NCI-H460 (cell line): ENCODE measurements around the gene ACAD10. TPM values are rescaled to one million over a fixed set of nuclear protein-coding genes. Genes with fewer than 3 reads are reported as not detected.
"Not testable (repeated sequence)": the region's sequence is repeated elsewhere in the genome, so short reads cannot be mapped to it uniquely, and the experiment has no call there.

Experiments
- DNase-seq: peaks from one replicate; pipeline ENCODE4 v3.0.0-alpha.2; 2016; ENCODE audit warnings: low read depth; ENCODE audit errors: extremely low read depth
- total RNA-seq: library from RNA; depleted of rRNA; stranded (reverse); fragments of >200 nt; shearing (Covaris generic); gene quantifications from 2 replicates; pipeline ENCODE4 v1.2.3, GENCODE V29; 2014

ACAD10 gene
- total RNA-seq, 1 experiment from 2014 or later: 19.0 TPM

- no peak for DNase-seq
Observed at GRCh38 chr12:111686574-111687105, 787 bp downstream of the ACAD10 start.

DNA sequence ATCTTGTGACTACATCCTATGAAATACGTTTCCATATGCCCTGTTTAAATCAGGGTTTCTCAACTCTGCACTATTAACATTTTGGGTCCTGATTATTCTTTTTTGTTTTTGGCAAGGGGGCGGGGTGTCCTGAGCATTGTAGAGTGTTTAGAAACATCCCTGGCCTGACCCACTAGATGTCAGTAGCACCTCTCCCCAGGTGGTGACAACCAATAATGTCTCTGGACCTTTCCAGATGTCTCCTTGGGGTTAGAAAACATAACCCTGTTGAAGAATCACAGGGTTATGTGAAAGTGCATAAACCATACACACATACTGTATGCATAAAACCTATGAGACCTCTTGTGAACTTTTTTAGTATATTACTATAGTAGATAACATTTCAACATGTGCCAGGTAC lies 1.4 kb downstream of the ACAD10 start:
- no peak for DNase-seq

- DNase-seq: no peak
Observed at GRCh38 chr12:111687952-111688351, 2.1 kb downstream of the ACAD10 start.

DNA sequence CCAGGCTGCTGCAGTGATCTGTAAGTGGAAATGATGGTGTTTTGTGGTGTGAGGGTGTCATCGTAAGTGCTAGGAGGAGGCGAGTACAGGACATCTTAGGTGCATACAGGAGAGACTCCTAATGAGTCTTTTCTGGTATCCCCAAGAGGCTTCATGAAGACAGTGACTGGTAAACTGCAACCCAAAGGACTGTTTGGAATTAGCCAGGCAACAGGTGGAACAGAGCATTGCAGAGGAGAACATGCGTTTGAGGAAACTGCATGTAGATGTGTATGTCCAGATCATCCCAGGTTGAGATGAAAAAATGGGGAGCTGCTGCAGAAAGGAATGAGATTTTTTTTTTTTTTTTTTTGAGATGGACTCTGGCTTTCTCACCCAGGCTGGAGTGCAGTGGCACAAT lies 5.4 kb downstream of the ACAD10 start:
- DNase-seq: no peak

- DNase-seq: no peak
Observed at GRCh38 chr12:111692575-111693210, 6.8 kb downstream of the ACAD10 start.

DNA sequence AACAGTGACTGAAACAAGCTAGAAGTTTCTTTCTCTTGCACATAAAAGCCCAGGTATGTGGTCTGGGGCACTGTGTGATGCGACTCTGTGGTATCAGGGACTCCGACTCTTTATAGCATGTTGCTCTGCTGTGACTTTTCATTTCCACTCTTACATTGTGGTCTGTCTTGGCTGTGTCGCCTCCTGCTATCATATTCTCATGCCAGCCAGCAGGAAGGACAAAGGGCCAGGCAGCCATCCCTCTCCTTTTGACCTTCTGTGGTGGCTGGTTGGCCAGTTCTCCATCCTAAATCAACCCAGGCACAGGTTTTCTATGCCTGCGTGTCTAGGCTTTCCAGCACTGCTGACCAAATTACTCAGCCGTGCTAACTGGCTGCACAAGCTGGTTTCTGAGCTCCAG lies 8.0 kb downstream of the ACAD10 start:
- DNase-seq: no peak

DNA sequence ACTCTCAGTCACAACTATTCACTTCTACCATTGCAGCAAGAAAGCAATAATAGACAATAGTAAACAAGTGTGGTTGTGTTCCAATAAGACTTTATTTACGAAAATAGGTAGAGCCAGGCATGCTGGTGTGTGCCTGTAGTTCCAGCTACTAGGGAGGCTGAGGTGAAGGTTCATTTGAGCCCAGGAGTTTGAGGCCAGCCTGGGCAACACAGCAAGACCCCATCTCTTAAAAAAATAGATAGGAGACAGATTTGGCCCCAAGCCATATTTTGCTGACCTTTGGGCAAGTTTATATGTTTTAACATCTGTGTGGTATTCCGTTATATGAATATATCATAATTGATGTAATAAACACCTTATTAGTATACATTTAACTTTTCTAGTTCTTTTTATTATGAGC lies 14.1 kb downstream of the ACAD10 start:
- DNase-seq: no peak

DNA sequence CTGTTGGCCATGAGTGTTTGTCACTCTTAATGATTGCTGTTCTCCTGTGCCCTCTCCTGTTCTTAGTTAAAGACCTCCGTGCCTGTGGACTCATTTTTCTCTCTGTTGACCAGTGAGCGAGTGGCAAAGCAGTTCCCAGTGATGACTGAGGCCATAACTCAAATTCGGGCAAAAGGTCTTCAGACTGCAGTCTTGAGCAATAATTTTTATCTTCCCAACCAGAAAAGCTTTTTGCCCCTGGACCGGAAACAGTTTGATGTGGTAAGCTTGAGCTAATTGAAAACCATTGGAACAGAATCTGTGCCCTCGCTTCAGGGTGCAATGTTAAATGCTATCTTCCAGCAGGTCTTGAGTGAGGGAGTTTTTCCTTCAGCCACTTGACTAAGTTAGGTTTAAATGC lies 19.8 kb downstream of the ACAD10 start:
- DNase-seq: no peak

- no peak for DNase-seq
Observed at GRCh38 chr12:111706145-111706544, 20.3 kb downstream of the ACAD10 start.

- DNase-seq: no peak
Observed at GRCh38 chr12:111715279-111715678, 29.4 kb downstream of the ACAD10 start.

DNA sequence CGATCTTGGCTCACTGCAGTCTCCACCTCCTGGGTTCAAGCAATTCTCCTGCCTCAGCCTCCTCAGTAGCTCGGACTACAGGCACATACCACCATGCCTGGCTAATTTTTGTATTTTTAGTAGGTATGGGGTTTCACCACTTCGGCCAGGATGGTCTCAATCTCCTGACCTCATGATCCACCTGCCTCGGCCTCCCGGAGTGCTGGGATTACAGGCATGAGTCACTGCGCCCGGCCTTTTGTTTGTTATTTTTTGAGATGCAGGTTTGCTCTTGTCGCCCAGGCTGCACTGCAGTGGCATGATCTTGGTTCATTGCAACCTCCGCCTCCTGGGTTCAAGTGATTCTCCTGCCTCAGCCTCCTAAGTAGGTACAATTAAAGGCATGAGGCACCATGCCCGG lies 33.5 kb downstream of the ACAD10 start:
- DNase-seq: not testable (repeated sequence)

DNA sequence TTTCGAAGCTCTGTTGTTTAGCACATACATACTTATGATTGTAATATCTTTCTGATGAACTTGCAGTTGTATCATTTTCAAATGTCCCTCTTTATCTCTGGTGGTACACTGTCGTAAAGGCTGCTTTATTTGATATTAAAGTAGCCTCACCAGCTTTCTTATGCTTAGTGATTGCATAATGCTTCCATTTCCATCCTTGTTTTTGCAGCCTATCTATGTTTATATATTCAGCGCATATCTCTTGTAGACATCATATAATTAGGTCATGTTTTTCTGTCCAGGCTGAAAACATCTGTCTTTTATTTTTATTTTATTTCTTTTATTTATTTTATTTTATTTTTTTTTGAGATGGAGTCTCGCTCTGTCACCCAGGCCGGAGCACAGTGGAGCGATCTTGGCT lies 34.6 kb downstream of the ACAD10 start:
- no peak for DNase-seq

DNA sequence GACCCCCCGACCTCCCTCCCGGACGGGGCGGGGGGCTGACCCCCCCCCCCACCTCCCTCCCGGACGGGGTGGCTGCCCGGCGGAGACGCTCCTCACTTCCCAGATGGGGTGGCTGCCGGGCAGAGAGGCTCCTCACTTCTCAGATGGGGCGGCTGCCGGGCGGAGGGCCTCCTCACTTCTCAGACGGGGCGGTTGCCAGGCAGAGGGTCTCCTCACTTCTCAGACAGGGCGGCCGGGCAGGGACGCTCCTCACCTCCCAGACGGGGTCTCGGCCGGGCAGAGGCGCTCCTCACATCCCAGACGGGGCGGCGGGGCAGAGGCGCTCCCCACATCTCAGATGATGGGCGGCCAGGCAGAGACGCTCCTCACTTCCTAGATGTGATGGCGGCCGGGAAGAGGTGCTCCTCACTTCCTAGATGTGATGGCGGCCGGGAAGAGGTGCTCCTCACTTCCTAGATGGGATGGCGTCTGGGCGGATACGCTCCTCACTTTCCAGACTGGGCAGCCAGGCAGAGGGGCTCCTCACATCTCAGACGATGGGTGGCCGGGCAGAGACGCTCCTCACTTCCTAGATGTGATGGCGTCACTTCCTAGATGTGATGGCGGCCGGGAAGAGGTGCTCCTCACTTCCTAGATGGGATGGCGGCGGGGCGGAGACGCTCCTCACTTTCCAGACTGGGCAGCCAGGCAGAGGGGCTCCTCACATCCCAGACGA lies 38.0 kb downstream of the ACAD10 start:
- DNase-seq: not testable (repeated sequence)

DNA sequence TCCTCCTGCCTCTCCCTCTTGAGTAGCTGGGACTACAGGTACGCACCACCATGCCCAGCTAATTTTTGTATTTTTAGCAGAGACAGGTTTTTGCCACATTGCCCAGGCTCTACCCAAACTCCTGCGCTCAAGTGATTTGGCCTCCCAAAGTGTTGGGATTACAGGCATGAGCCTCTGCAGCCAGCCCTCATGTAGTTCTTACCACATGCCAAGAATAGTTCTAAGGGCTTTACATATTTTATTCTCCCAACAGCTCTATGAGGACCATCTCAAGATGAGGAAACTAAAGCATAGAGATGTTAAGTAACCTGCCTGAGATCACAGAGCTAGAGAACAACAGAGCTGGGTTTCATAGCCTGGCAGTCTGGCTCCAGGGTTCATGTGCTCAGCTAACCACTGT lies 42.9 kb downstream of the ACAD10 start:
- no peak for DNase-seq

DNA sequence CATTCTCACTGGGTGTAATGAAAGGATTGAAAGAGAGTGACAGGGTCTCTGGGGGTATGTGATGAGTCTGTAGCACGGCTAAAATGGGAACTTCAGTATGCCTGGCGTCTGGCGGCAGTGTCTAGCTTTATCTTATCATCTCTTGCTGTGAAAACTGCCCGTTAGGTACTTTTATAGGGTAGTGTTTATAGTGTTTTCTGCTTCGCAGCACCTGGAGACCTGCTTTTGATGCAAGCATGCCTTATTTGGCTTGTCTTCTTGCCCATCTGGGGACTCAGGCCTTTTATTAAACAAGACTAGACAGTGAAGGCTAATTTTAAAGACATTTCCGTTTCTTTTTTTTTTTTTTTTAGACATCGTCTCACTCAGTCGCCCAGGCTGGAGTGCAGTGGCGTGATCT lies 44.6 kb downstream of the ACAD10 start:
- DNase-seq: no peak

DNA sequence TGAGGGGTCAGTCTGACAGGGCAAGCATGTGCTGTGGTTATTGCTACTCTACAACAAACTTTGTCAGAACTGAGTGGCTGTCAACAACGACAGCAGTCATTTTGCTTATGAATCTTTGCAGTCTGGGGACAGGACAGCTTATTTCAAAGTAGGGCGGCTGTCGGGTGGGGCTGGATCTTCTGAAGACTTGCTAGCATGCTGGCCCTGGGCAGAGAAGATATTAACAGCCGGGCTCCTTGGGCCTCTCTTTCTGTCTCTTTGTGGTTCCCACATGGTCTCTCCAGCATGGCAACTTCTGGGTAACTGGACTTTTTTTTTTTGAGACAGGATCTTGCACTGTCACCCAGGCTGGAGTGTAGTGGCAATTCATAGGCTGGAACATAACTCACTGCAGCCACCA lies 46.9 kb downstream of the ACAD10 start:
- DNase-seq: no peak

GRCh38 chr12:111733340-111733915 lies 47.6 kb downstream of the ACAD10 start:
- DNase-seq: no peak

DNA sequence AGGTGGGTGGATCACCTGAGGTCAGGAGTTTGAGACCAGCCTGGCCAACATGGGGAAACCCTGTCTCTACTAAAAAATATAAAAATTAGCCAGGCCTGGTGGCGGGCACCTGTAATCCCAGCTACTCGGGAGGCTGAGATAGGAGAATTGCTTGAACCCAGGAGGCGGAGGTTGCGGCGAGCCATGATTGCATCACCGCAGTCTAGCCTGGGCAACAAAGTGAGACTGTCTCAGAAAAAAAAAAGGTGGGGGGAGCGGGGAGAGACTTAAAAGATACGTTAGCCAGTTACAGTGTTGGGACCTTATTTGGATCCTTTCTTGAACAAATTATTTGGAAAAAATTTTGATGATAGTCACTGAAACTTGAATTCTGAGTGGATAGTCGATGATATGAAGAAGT lies 53.7 kb downstream of the ACAD10 start:
- DNase-seq: not testable (repeated sequence)

DNA sequence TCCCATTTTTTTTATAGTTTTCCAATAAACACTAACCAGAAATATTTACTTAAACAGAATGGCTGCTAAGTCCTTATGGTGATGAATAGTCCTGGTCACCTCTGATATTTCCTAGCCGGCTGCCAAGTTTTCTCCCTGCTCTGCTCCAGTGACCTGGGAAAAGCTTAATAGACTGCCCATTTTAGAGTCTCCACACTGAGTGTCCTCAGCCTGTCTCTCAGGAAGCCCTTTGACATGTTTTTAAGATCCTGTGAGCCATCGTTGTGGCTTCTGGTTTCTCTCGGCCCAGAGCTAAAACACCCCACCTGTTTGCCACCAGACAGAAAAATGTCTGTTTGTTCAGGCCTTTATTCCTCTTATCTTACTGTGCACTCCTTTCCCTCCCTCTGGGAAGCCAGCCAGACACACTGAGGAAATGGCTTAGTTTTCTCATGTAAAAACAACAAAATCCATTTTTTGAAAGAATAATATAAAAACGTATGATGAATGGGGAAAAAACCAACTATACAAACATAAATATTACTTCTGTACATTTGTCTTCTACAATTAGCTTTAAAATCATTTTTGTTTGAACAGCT lies 55.5 kb downstream of the ACAD10 start:
- no peak for DNase-seq

GRCh38 chr12:111745211-111745610 lies 59.4 kb downstream of the ACAD10 start:
- no peak for DNase-seq

DNA sequence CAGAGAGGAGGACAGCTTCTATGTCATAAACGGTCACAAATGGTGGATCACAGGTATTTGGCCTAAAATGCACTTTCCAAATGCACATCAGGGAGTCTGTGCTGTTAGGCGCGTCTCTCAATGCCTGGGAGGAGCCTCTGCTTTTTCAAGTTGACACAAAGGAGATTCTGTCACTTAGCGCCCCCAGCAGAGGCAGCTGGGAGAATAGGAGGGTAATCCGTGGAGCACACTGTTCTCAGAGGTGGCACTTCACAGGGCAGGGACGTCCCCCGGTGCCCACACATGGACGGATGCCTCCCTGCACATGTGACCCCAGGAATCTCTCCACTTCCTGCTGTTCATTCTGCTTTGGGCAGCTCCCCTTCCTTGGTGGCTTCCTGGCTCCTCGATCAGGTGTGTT lies 61.5 kb downstream of the ACAD10 start:
- DNase-seq: no peak
